Endometrial microvascular endothelial cells (primary cell): ENCODE data around the gene CD70. TPM values are rescaled to one million over a fixed set of nuclear protein-coding genes. Genes with fewer than 3 reads are reported as not detected.

Source experiments
- in situ Hi-C: cut with HindIII; loops from 2 replicates; pipeline ENCODE4 v1.10.0; 2017; ENCODE audit warnings: low sequenced_read_pairs, low pct_unique_long_range_greater_than_20kb; ENCODE audit errors: inconsistent ontology term
- total RNA-seq: library from RNA; depleted of rRNA; stranded (reverse); fragments of >200 nt; gene quantifications from one replicate; pipeline ENCODE4 v1.2.3, GENCODE V29; 2015; ENCODE audit errors: inconsistent ontology term

Gene CD70
- total RNA-seq, 1 donor from 2014 or later = 12.3 TPM

GRCh38 chr19:6539514-6539913 lies 51.4 kb downstream of the CD70 start:
- in situ Hi-C loops = no loop called here

Other genes with a start within 250 kb of the CD70 start
- 109 TPM for gene CLPP, start 229.6 kb downstream of the CD70 start, total RNA-seq
- 43.9 TPM for gene ALKBH7, start 218.4 kb downstream of the CD70 start, total RNA-seq
- 0.46 TPM for gene PSPN, start 215.2 kb downstream of the CD70 start, total RNA-seq
- gene GTF2F1, start 198.0 kb downstream of the CD70 start, total RNA-seq = 32.3 TPM
- 251 TPM for gene KHSRP, start 166.3 kb downstream of the CD70 start, total RNA-seq
- not detected for gene SLC25A41, start 157.4 kb downstream of the CD70 start, total RNA-seq
- 15.1 TPM for gene SLC25A23, start 131.4 kb downstream of the CD70 start, total RNA-seq
- gene CRB3, start 126.9 kb downstream of the CD70 start, total RNA-seq = not detected
- gene DENND1C, start 109.4 kb downstream of the CD70 start, total RNA-seq = not detected
- gene TUBB4A, start 88.8 kb downstream of the CD70 start, total RNA-seq = not detected
- 6.7 TPM for gene TNFSF9, start 60.1 kb downstream of the CD70 start, total RNA-seq
- not detected for gene TNFSF14, start 79.0 kb upstream of the CD70 start, total RNA-seq
- not detected for gene C3, start 129.5 kb upstream of the CD70 start, total RNA-seq
- 65.2 TPM for gene GPR108, start 146.4 kb upstream of the CD70 start, total RNA-seq
- gene TRIP10, start 148.5 kb upstream of the CD70 start, total RNA-seq = 60.7 TPM
- not detected for gene SH2D3A, start 176.3 kb upstream of the CD70 start, total RNA-seq
- not detected for gene VAV1, start 181.6 kb upstream of the CD70 start, total RNA-seq